HepG2 (cell line): ENCODE results near the gene GGNBP2. TPM values are rescaled to one million over a fixed set of nuclear protein-coding genes. Genes with fewer than 3 reads are reported as not detected.

Experiments used
- BRCA1 ChIP-seq: sonication (generic); formaldehyde crosslinking; IDR thresholded peaks from 2 replicates; pipeline ENCODE4 v1.4.0; 2020; ENCODE audit warnings: missing genetic modification reagents
- CTCF ChIP-seq: sonication (generic); formaldehyde crosslinking; IDR thresholded peaks from 2 replicates; pipeline ENCODE4 v1.5.0; 2020; ENCODE audit warnings: mild to moderate bottlenecking, missing genetic modification reagents, moderate library complexity
- HOXA3 ChIP-seq: sonication (generic); formaldehyde crosslinking; IDR thresholded peaks from 2 replicates; pipeline ENCODE4 v1.5.0; 2020; ENCODE audit warnings: missing genetic modification reagents
- MBD4 ChIP-seq: IDR thresholded peaks from 2 replicates; pipeline ENCODE4 v1.6.1; 2012; ENCODE audit warnings: low read length, inconsistent platforms, borderline replicate concordance
- MXD3 ChIP-seq: IDR thresholded peaks from 2 replicates; pipeline ENCODE4 v1.6.1; 2016; ENCODE audit warnings: mild to moderate bottlenecking, missing biosample characterization, missing genetic modification reagents
- NFKB2 ChIP-seq: sonication (generic); formaldehyde crosslinking; IDR thresholded peaks from 2 replicates; pipeline ENCODE4 v1.4.0; 2020; ENCODE audit warnings: missing genetic modification reagents, borderline replicate concordance
- PHF20 ChIP-seq: sonication (generic); formaldehyde crosslinking; IDR thresholded peaks from 2 replicates; pipeline ENCODE4 v1.5.0; 2020; ENCODE audit warnings: mild to moderate bottlenecking, missing genetic modification reagents
- RELA ChIP-seq: sonication (generic); formaldehyde crosslinking; IDR thresholded peaks from 2 replicates; pipeline ENCODE4 v1.4.0; 2020; ENCODE audit warnings: missing genetic modification reagents
- SIX1 ChIP-seq: sonication (generic); formaldehyde crosslinking; IDR thresholded peaks from 2 replicates; pipeline ENCODE4 v1.4.0; 2020; ENCODE audit warnings: missing genetic modification reagents, borderline replicate concordance
- SNAPC4 ChIP-seq: sonication (generic); formaldehyde crosslinking; IDR thresholded peaks from 2 replicates; pipeline ENCODE4 v1.4.0; 2020; ENCODE audit warnings: mild to moderate bottlenecking, missing genetic modification reagents
- SP140L ChIP-seq: sonication (generic); formaldehyde crosslinking; IDR thresholded peaks from 2 replicates; pipeline ENCODE4 v1.4.0; 2020; ENCODE audit warnings: missing genetic modification reagents, borderline replicate concordance
- ZNF12 ChIP-seq: sonication (generic); formaldehyde crosslinking; IDR thresholded peaks from 2 replicates; pipeline ENCODE4 v1.5.0; 2020; ENCODE audit warnings: missing genetic modification reagents
- ZNF180 ChIP-seq: sonication (generic); formaldehyde crosslinking; IDR thresholded peaks from 2 replicates; pipeline ENCODE4 v1.4.0; 2020; ENCODE audit warnings: low read depth, missing genetic modification reagents, borderline replicate concordance
- ZNF446 ChIP-seq: sonication (generic); formaldehyde crosslinking; IDR thresholded peaks from 2 replicates; pipeline ENCODE4 v1.5.0; 2020; ENCODE audit warnings: mild to moderate bottlenecking, missing genetic modification reagents
- ZNF567 ChIP-seq: sonication (generic); formaldehyde crosslinking; IDR thresholded peaks from 2 replicates; pipeline ENCODE4 v1.8.1; 2023; ENCODE audit warnings: mild to moderate bottlenecking, missing genetic modification reagents, borderline replicate concordance
- ZNF577 ChIP-seq: sonication (generic); formaldehyde crosslinking; IDR thresholded peaks from 2 replicates; pipeline ENCODE4 v1.4.0; 2020; ENCODE audit warnings: mild to moderate bottlenecking, low read depth, missing genetic modification reagents, borderline replicate concordance
- ZNF737 ChIP-seq: sonication (generic); formaldehyde crosslinking; IDR thresholded peaks from 2 replicates; pipeline ENCODE4 v1.5.0; 2020; ENCODE audit warnings: missing genetic modification reagents, mild to moderate bottlenecking, borderline replicate concordance
- ZNF83 ChIP-seq: sonication (generic); formaldehyde crosslinking; IDR thresholded peaks from 2 replicates; pipeline ENCODE4 v1.4.0; 2020; ENCODE audit warnings: missing genetic modification reagents, mild to moderate bottlenecking, borderline replicate concordance
- polyA plus RNA-seq, 8 experiments: library from polyadenylated mRNA; depleted of rRNA in 3 of 8; stranded (reverse) in 7 of 8; unstranded in 1 of 8; fragments of >200 nt; fragmentation: Illumina TruSeq in 4 of 8; extraction: Trizol in 4 of 8; gene quantifications; 2 replicates each; pipeline versions ENCODE4 v1.2.1 to v1.2.3, GENCODE V29; 2011 to 2016; ENCODE audit warnings: low read depth in 4 of 8, missing spikeins in 1 of 8, mixed read lengths in 1 of 8; ENCODE audit not compliant: insufficient read depth in 1 of 8
- total RNA-seq, 5 experiments: library from RNA; depleted of rRNA; stranded (reverse); fragments of >200 nt; fragmentation: Illumina TruSeq; extraction: Trizol; gene quantifications; 2 replicates each; pipeline ENCODE4 v1.2.3, GENCODE V29; 2016; ENCODE audit warnings: low read depth in 1 of 5

GGNBP2 gene
- total and polyA plus RNA-seq, 2 of the 13 experiments (the other 11 are each of a cell fraction or from before 2014, with no cell fraction given): 53.3 to 84.2 TPM

GRCh38 chr17:36591434-36592315 is 47.0 kb downstream of the GGNBP2 start, which contains the start of gene DHRS11 (continued):
- no peak for TF ChIP-seq ZNF180
- no peak for TF ChIP-seq SP140L
- no peak for TF ChIP-seq ZNF12 (CRISPR knock-in tag)
- no peak for TF ChIP-seq ZNF737 (CRISPR knock-in tag)
- no peak for TF ChIP-seq SNAPC4 (CRISPR knock-in tag)
- no peak for TF ChIP-seq BRCA1
- no peak for TF ChIP-seq SIX1 (CRISPR knock-in tag)
- TF ChIP-seq ZNF577: no peak
- TF ChIP-seq MBD4: no peak
- no peak; the same call in 1 of the 2 replicates for TF ChIP-seq MXD3
- 0 out of 2 replicates have a peak, but pooled peaks have one; percentile 17 for TF ChIP-seq HOXA3
- TF ChIP-seq CTCF (CRISPR knock-in tag): peak; percentile 49
- TF ChIP-seq ZNF567 (CRISPR knock-in tag): no peak
- TF ChIP-seq NFKB2 (CRISPR knock-in tag): 0 out of 2 replicates have a peak, but pooled peaks have one; percentile 14
- TF ChIP-seq ZNF83 (CRISPR knock-in tag): no peak
- TF ChIP-seq RELA (CRISPR knock-in tag): no peak
- TF ChIP-seq PHF20 (CRISPR knock-in tag): no peak; the same call in 1 of the 2 replicates
- TF ChIP-seq ZNF446 (CRISPR knock-in tag): no peak; the same call in 1 of the 2 replicates
